ENCODE results near the gene NOX5. TPM values are rescaled to one million over a fixed set of nuclear protein-coding genes. Genes with fewer than 3 reads are reported as not detected.

NOX5 gene
- total RNA-seq, 1 experiment from 2014 or later = not detected

- H3K27me3 ChIP-seq (replicated peaks; ENCODE audit: insufficient read depth, low read depth, low read length, poor library complexity) = no peaks in the 10 kb centered on the region
- H3K36me3 ChIP-seq (ENCODE audit: insufficient read depth, low read length, poor library complexity, severe bottlenecking) = no peaks in the 10 kb centered on the region
- H3K4me3 ChIP-seq (ENCODE audit: low read depth, low read length, poor library complexity, severe bottlenecking) = no peak overlapping the region
- BruUV-seq (replicated peaks) = no TSS peak
- no peak overlapping the region for H3K27ac ChIP-seq (ENCODE audit: low read depth, low read length, poor library complexity, severe bottlenecking)
- TF ChIP-seq CTCF (conservative IDR thresholded peaks at IDR 0.05; ENCODE audit: low read depth, low read length) (no peak), EZH2 (IDR thresholded peaks at IDR 0.05; ENCODE audit: borderline replicate concordance, low read depth, low read length, poor library complexity, severe bottlenecking) (no peak)
- no peaks in the 10 kb centered on the region for H3K4me1 ChIP-seq (ENCODE audit: insufficient read depth, low read length, poor library complexity, severe bottlenecking)
- H3K9me3 ChIP-seq (ENCODE audit: low read depth, low read length, poor library complexity, severe bottlenecking) = no peaks in the 10 kb centered on the region
- no peak for DNase-seq (ENCODE audit: low spot score)
- CTCF ChIA-PET = no interaction called here
- POLR2A ChIA-PET (ENCODE audit: low non-redundant PET) = no interaction called here
- intact Hi-C loops (cut with micrococcal nuclease; ENCODE audit: unreplicated experiment) = no loop called here
These were observed 24.0 kb downstream of the NOX5 start for GRCh38 chr15:69038508-69038907.

DNA sequence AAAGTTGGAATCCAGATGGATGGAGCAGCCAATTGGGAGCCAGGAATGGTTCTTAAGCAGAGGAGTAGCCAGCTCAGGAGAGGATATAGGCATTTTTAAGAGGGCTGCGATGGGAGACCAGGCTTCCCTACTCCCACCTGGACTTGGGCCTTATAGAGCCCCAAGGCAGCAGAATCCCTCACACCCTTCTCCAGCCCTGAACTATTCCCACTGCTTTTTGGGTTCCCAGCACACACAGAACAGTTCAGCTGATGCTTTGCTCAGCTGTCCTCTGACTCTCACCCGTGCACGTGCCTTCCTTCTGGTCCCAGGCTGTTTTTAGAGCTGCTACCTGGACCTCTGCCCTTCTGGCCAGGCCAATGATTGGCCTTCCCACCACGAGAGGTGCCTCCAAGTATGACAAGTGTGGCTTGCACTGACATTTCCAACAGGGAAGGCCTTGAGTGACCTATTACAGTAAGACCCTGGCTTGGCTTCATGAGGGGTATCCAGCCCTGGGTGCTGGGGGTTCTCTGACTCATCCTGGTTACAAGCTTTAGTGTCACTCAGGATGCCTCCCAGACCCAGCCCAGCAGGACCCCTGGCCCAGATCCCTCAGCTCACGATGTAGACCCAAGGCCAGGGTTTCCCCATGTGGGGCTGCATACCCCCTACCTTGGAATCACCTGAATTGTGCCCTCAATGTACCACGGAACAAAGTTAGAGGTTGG lies 25.2 kb downstream of the NOX5 start:
- ChIA-PET CTCF (no interaction called here), POLR2A (ENCODE audit: low non-redundant PET) (interaction anchor here (0.7 kb wide), 1 partner anchor 360 kb away, joined by 4 read pairs; no protein-coding TSS in a partner anchor)
- H3K4me3 ChIP-seq (ENCODE audit: low read depth, low read length, poor library complexity, severe bottlenecking) = no peak overlapping the region
- no TSS peak for BruUV-seq (replicated peaks)
- H3K4me1 ChIP-seq (ENCODE audit: insufficient read depth, low read length, poor library complexity, severe bottlenecking) = no peaks in the 10 kb centered on the region
- intact Hi-C loops (cut with micrococcal nuclease; ENCODE audit: unreplicated experiment) = no loop called here
- TF ChIP-seq EZH2 (IDR thresholded peaks at IDR 0.05; ENCODE audit: borderline replicate concordance, low read depth, low read length, poor library complexity, severe bottlenecking) (no peak), CTCF (conservative IDR thresholded peaks at IDR 0.05; ENCODE audit: low read depth, low read length) (no peak)
- DNase-seq (ENCODE audit: low spot score) = no peak
- no peaks in the 10 kb centered on the region for H3K27me3 ChIP-seq (replicated peaks; ENCODE audit: insufficient read depth, low read depth, low read length, poor library complexity)
- H3K36me3 ChIP-seq (ENCODE audit: insufficient read depth, low read length, poor library complexity, severe bottlenecking) = no peaks in the 10 kb centered on the region
- no peak overlapping the region for H3K27ac ChIP-seq (ENCODE audit: low read depth, low read length, poor library complexity, severe bottlenecking)
- no peaks in the 10 kb centered on the region for H3K9me3 ChIP-seq (ENCODE audit: low read depth, low read length, poor library complexity, severe bottlenecking)

DNA sequence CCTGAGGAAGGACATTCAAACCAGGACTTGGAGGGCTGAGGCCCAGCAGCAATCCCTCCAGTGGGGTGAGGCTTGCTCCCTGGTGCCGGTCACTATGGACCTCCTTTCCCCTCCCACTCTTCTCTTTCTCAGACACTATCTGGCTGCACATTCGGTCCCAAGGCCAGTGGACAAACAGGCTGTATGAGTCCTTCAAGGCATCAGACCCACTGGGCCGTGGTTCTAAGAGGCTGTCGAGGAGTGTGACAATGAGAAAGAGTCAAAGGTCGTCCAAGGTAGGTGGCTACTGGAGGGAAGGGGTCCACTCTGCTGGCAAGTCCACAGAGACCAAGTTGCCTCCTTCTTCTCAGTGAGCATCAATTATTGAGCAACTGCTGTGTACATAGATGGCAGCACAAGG lies 28.0 kb downstream of the NOX5 start:
- Histone ChIP-seq H3K27ac (ENCODE audit: low read depth, low read length, poor library complexity, severe bottlenecking) (no peak overlapping the region), H3K9me3 (ENCODE audit: low read depth, low read length, poor library complexity, severe bottlenecking) (no peaks in the 10 kb centered on the region), H3K4me3 (ENCODE audit: low read depth, low read length, poor library complexity, severe bottlenecking) (no peak overlapping the region), H3K36me3 (ENCODE audit: insufficient read depth, low read length, poor library complexity, severe bottlenecking) (no peaks in the 10 kb centered on the region), H3K4me1 (ENCODE audit: insufficient read depth, low read length, poor library complexity, severe bottlenecking) (peaks cover 6% of the 10 kb centered on the region), H3K27me3 (replicated peaks; ENCODE audit: insufficient read depth, low read depth, low read length, poor library complexity) (no peaks in the 10 kb centered on the region)
- no TSS peak for BruUV-seq (replicated peaks)
- TF ChIP-seq EZH2 (IDR thresholded peaks at IDR 0.05; ENCODE audit: borderline replicate concordance, low read depth, low read length, poor library complexity, severe bottlenecking) (no peak), CTCF (conservative IDR thresholded peaks at IDR 0.05; ENCODE audit: low read depth, low read length) (no peak)
- CTCF ChIA-PET = no interaction called here
- no peak for DNase-seq (ENCODE audit: low spot score)
- POLR2A ChIA-PET (ENCODE audit: low non-redundant PET) = no interaction called here
- intact Hi-C loops (cut with micrococcal nuclease; ENCODE audit: unreplicated experiment) = no loop called here
